Stimulated activated CD4-positive, alpha-beta T cell treated with anti-CD3 and anti-CD28 coated beads, Interleukin-1b, Interleukin-23, amount 100 ng/mL, for 48 hours (primary cell): ENCODE data around the gene LINGO1.

Experiments used
- DNase-seq: peaks from one replicate; pipeline ENCODE4 v3.0.0-alpha.2; 2020

Gene LINGO1

GRCh38 chr15:77567202-77567601 lies 65.5 kb downstream of the LINGO1 start:
- no peak for DNase-seq

GRCh38 chr15:77566092-77566491 lies 66.6 kb downstream of the LINGO1 start:
- no peak for DNase-seq

GRCh38 chr15:77565378-77565915 lies 67.3 kb downstream of the LINGO1 start:
- DNase-seq = no peak

GRCh38 chr15:77564938-77565337 lies 67.8 kb downstream of the LINGO1 start:
- DNase-seq = no peak

GRCh38 chr15:77564341-77564740 lies 68.4 kb downstream of the LINGO1 start:
- no peak for DNase-seq

- DNase-seq = no peak
Measured at GRCh38 chr15:77563623-77564156, 69.0 kb downstream of the LINGO1 start.
